Activated CD8-positive, alpha-beta memory T cell treated with anti-CD3 and anti-CD28 coated beads, Interleukin-2, amount 50 U/mL, for 24 hours (primary cell): ENCODE data around the gene NTM.
"Not testable (repeated sequence)": the region's sequence is repeated elsewhere in the genome, so short reads cannot be mapped to it uniquely, and the experiment has no call there.

Source experiments
- DNase-seq: peaks from one replicate; pipeline ENCODE4 v3.0.0-alpha.2; 2020; ENCODE audit errors: extremely low read depth

NTM gene

DNA sequence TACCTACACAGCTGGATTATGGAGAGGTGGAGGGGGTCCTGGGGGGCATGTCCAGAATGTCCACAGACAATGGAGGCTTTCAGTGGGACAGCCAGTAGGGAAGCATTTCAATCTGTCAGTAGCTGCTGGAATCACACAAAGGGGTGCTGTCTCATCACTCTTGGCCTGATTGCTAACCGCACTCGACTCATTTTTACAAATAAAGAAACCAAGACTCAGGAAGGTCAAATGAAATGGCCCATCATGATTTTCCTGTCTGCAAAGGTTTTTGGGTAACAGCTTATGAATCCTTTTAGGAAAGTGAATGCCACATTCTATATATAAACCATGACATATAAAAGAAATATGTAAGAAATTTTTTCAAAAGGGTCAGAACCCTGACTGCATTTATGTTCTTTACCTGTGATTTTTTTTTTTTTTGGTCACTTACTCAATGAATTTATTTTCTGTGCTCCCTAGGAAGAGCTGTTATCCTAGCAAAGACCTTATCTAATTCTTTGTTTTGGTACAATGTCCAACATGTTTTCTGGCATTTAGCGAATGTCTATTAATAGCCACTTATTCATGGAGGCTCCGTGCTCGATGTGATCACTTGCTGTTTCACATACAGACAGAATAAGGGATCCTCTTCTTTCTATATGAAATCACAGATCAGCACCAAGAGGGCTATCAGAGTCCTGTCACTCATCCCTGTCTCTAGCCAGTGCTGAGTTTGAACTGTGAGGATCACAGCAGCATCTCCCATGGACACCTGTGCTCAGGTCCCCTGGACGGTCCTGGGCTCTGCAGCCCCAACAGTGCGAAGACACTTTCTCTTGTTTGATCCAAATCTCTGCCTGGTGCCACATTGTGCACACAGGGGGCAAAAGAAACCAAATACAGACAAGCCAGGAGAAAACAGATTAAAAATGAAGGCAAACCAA, 979.7 kb downstream of the NTM start:
- no peak for DNase-seq

DNA sequence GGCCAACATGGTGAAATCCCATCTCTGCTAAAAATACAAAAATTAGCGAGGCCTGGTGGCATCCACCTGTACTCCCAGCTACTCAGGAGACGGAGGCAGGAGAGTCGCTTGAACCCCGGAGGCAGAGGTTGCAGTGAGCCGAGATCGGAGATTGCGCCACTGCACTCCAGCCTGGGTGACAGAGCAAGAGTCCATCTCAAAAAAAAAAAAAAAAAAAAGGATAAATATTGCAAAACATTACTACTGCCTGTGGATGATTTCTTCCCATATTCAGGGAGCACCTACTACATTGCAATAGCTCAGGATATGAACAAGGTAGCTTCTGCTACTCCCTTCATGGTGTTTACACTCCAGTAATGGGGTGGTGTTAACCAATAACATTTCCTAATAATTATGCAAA, 980.6 kb downstream of the NTM start:
- DNase-seq = no peak

- DNase-seq = no peak
Measured at GRCh38 chr11:132352497-132352896, 982.1 kb downstream of the NTM start.

- DNase-seq = no peak
Measured at GRCh38 chr11:132353255-132353654, 982.8 kb downstream of the NTM start.

GRCh38 chr11:132357811-132358572, 987.6 kb downstream of the NTM start:
- DNase-seq = no peak

- DNase-seq = no peak
Measured at GRCh38 chr11:132358573-132358953, 988.1 kb downstream of the NTM start.

DNA sequence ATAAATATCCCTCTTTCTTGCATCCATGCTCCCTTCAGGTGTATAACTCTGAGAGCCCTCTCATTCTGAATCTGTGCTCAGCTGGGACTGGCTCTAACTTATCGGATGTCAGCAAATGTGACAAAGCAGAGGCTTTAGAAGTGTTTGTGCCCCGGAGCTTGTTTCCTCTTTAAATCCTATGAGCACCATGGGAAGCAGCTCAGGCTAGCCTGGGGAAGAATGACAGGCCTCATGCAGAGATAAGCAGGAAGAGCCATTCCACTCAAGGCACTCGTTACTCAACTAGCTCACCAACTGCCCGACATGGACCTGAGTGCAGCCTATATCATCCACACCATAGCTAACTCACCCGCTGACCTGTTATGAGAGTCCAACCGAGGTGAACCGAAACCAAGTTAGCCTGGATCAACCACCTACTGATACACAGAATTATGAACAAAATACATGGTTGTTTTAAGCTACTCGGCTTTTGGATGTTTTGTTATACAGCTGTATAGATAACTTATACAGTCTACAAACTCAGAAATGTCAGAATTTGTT, 990.7 kb downstream of the NTM start:
- no peak for DNase-seq

- no peak for DNase-seq
Measured at GRCh38 chr11:132365650-132366049, 995.2 kb downstream of the NTM start.

- DNase-seq = no peak
Measured at GRCh38 chr11:132367293-132367692, 996.9 kb downstream of the NTM start.

DNA sequence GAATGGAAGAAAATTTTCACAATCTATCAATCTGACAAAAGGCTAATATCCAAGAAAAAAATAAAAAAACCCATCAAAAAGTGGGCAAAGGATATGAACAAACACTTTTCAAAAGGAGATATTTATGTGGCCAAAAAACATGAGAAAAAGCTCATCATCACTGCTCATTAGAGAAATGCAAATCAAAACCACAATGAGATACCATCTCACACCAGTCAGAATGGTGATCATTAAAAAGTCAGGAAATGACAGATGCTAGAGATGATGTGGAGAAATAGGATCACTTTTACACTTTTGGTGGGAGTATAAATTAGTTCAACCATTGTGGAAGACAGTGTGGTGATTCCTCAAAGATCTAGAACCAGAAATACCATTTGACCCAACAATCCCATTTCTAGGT, 999.7 kb downstream of the NTM start:
- not testable (repeated sequence) for DNase-seq

GRCh38 chr11:132373405-132374143, 1003.2 kb downstream of the NTM start:
- no peak for DNase-seq

DNA sequence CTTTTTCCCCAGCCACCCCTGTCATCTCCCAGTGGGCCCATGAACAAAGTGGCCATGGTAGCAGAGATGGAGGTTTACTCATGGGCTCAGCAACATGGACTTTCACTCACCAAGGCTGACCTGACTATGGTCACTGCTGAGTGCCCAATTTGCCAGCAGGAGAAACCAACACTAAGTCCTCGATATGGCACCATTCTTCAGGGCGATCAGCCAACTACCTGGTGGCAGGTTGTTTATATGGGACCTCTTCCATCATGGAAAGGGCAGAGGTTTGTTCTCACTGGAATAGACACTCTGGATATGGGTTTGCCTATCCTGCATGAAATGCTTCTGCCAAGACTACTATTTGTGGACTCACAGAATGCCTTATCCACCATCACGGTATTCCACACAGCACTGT, 1009.1 kb downstream of the NTM start:
- no peak for DNase-seq
